Endothelial cell of hepatic sinusoid (primary cell): ENCODE measurements around the gene PLPPR5.
"Not testable (repeated sequence)": the region's sequence is repeated elsewhere in the genome, so short reads cannot be mapped to it uniquely, and the experiment has no call there.

Experiments used
- in situ Hi-C: cut with HindIII; loops from 2 replicates; pipeline ENCODE4 v1.10.0; 2017; ENCODE audit warnings: low sequenced_read_pairs

PLPPR5 gene, protein sequence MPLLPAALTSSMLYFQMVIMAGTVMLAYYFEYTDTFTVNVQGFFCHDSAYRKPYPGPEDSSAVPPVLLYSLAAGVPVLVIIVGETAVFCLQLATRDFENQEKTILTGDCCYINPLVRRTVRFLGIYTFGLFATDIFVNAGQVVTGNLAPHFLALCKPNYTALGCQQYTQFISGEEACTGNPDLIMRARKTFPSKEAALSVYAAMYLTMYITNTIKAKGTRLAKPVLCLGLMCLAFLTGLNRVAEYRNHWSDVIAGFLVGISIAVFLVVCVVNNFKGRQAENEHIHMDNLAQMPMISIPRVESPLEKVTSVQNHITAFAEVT

GRCh38 chr1:99004861-99005442, at the start of gene PLPPR5:
Gene PLPPR5 (minus strand): TSS chr1:99004861. CDS start chr1:99004671, 190 bp downstream.
- in situ Hi-C loops: loop anchor here (5.0 kb wide), 1 partner anchor 33 kb away; no protein-coding TSS in a partner anchor

DNA sequence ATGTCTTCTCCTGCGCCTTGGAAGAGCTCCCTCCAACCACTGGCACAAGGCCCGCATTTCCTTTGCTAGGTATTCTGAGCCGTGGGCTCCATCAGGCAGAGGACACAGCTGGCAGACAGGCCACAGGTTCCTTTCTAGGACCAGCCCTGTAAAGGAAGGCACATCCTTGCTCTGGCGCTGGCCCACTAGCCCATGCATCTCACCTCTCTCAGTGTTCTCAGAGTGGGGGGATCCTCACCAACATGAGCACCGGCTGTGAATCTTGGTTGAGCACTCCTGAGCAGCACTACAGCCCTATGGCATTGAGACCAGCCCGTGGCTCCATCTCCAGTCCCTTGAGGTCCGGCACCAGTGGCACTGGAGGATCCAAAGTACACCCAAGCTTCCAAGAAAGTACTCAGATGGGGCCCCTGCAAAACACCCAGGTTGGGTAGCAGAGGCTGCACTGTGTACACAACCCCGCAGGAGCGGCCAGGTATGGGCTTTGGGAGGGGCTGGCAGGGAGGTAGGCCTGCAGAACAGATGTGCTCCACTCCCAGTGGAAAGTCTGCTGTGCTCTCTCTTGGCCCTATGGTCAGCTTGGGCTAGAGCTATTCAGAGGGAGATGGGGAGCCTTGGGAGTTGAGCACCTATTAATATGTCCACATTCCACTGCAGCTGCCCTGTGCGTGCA, 47.1 kb upstream of the PLPPR5 start:
- in situ Hi-C loops: no loop called here

GRCh38 chr1:99049745-99050144, 45.1 kb upstream of the PLPPR5 start:
- in situ Hi-C loops: no loop called here

- in situ Hi-C loops: not testable (repeated sequence)
Observed at GRCh38 chr1:99036746-99037145, 32.1 kb upstream of the PLPPR5 start.

- in situ Hi-C loops: no loop called here
Observed at GRCh38 chr1:99018313-99018712, 13.7 kb upstream of the PLPPR5 start.

GRCh38 chr1:99017655-99018054, 13.0 kb upstream of the PLPPR5 start:
- in situ Hi-C loops: no loop called here

- in situ Hi-C loops: no loop called here
Observed at GRCh38 chr1:99010679-99011078, 6.0 kb upstream of the PLPPR5 start.

- in situ Hi-C loops: loop anchor here (5.0 kb wide), 1 partner anchor 35 kb away; no protein-coding TSS in a partner anchor
Observed at GRCh38 chr1:99007366-99007765, 2.7 kb upstream of the PLPPR5 start.

GRCh38 chr1:99005537-99005942, 879 bp upstream of the PLPPR5 start:
- in situ Hi-C loops: loop anchor here (5.0 kb wide), 1 partner anchor 33 kb away; no protein-coding TSS in a partner anchor

DNA sequence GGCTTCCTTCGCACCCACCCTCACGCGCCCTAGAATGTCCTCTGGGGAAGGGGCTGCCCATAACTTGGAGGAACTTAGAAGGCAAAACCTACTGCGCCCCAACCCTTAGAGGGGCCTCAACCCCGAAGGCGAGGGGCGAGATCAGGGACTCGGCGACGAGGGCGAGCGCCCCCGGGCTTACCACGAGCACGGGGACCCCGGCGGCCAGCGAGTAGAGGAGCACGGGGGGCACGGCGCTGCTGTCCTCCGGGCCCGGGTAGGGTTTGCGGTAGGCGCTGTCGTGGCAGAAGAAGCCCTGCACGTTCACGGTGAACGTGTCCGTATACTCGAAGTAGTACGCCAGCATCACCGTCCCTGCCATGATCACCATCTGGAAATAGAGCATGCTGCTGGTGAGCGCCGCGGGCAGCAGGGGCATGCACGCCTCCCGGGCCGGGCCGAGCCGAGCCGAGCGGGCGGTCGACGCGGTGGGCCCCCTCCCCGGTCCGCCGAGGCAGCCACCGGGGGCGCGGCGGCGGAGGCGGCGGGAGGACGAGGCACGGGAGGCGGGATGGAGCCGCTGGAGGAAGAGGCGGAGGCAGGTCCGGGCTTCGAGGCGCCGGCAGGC, 304 bp downstream of the PLPPR5 start:
- in situ Hi-C loops: no loop called here

DNA sequence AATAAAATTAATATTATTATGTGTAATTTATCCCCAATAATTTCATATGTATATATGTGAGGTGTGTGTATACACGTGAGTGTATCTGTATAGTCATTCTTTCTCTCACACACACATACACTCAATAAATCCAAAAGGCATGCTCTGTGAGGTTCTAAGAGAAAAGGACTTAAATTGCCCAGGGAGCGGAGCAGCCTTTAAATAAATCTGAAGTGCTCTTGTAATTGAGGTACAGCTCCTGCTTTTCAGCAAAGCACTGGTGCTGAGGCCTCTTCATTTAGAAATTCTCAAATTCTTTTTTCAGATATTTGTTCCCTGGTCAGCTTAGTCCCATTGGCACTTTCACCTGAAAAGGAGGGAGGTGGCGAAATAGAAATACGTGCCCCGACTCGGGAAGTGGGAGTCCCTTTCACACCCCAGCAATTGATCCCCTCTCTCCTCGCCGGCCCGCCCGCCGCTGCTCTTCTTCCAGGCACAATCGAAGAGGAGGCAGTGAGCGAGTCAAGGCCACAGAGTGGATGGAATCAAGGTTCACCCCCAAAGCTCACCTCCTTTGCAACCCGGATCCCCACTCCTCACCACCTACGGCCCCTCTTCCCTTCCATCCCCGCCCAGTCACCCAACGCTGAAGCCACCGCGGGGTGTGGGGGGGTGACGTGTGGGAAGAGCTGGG, 944 bp downstream of the PLPPR5 start:
- in situ Hi-C loops: no loop called here

GRCh38 chr1:98992844-98993243, 11.8 kb downstream of the PLPPR5 start:
- in situ Hi-C loops: no loop called here

DNA sequence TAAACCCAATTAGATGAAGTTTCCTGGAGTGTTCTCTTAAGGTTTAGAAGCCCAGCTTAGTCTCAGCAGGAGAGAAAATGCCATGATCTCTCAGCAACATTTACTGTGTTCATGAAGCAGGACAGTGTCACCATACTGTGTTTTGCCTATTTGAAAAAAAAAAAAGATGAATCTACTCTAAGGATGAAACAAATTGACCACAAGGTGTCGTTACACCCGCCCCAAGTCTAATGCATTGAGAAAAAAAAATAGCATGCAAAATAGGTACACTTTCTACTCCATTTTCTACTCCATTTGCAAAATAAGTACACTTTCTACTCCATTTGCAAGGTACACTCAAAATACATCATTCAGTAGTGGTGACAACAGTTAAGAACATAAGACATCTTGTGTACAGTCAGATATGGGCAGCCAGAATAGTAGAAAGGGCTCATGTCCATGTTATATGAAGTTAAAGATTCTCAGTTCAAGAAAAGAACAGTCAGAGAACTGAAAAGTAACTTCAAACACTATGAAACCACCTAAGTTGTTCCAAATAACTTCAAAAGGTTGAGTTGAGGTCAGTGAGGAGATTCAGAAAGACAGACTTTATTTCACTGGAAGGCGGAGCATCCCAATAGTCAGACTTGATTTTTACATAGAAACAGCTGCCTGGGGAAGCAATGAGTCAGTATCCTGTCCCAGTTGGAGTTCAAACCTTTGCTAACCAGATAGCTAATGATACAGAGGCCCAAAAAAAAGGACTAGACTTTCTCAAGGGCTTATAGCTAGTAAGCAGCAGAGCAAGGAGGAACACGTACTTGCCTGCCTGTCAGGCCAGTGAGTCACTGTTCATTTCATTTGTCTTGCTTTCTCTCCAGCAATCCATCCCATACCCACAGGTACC, 13.3 kb downstream of the PLPPR5 start:
- in situ Hi-C loops: no loop called here

GRCh38 chr1:98989556-98989907, 15.1 kb downstream of the PLPPR5 start:
- in situ Hi-C loops: no loop called here

GRCh38 chr1:98988904-98989555, 15.6 kb downstream of the PLPPR5 start:
- in situ Hi-C loops: no loop called here

GRCh38 chr1:98985687-98986086, 19.0 kb downstream of the PLPPR5 start:
- in situ Hi-C loops: no loop called here

GRCh38 chr1:98981917-98982513, 22.6 kb downstream of the PLPPR5 start:
- in situ Hi-C loops: no loop called here

DNA sequence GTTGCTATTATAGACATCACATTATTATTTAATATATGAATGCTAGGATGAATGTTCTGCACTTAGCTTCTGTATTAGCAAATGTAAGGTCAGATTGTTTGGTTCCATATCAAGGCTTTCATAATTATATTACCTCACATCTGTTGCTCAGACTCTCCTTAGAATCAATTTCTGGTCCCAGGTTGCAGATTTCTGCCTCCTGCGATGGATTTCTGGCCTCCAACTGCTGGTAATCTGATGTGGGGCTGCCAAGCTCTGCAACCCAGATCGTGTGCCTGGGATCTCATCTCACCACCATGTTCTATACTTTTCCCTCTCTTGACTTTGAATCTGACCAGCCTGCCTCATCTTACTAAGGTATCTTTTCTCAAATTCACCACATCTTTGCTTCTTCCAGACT, 25.2 kb downstream of the PLPPR5 start:
- in situ Hi-C loops: no loop called here

- in situ Hi-C loops: no loop called here
Observed at GRCh38 chr1:98975810-98976209, 28.9 kb downstream of the PLPPR5 start.
